ENCODE results near the gene TBL1XR1. TPM values are rescaled to one million over a fixed set of nuclear protein-coding genes. Genes with fewer than 3 reads are reported as not detected.

TBL1XR1 gene
- total and polyA plus RNA-seq, 2 of the 8 experiments (the other 6 are each of a cell fraction or from before 2014, with no cell fraction given): 28.1 to 147 TPM

GRCh38 chr3:177135841-177136492 lies 61.3 kb downstream of the TBL1XR1 start:
- H3K4me2 ChIP-seq (ENCODE audit: insufficient read depth in 1 of 2, low read depth in 2 of 2, low read length in 2 of 2): no peak overlapping the region
- H2AFZ ChIP-seq (ENCODE audit: low read length): no peak overlapping the region
- H4K5ac ChIP-seq (ENCODE audit: insufficient read length, low read depth, low read length): no peak overlapping the region
- peaks cover 4% of the 10 kb centered on the region; the same call in 1 of the 2 replicates for H3K79me1 ChIP-seq (ENCODE audit: low read depth, low read length)
- H4K20me1 ChIP-seq (replicated peaks in 1 of 2; ENCODE audit: control insufficient read depth in 1 of 2, insufficient read depth in 2 of 2, low read length in 2 of 2): peaks cover 15 to 16% of the 10 kb centered on the region in 2 experiments
- H2BK120ac ChIP-seq (replicated peaks; ENCODE audit: low read depth, low read length): no peak overlapping the region
- H3K27ac ChIP-seq (ENCODE audit: low read depth, low read length): no peak overlapping the region
- H4K8ac ChIP-seq (ENCODE audit: extremely low read depth, insufficient read depth, low read length): no peak overlapping the region
- H3K79me2 ChIP-seq (ENCODE audit: control insufficient read depth in 1 of 2, insufficient read depth in 2 of 2, low read length in 2 of 2): peaks cover 55 to 98% of the 10 kb centered on the region in 2 experiments
- 82% methylated on average over 10 of the region's 10 CpGs; no CpG with 5 or more reads in 1 of the 2 experiments for WGBS, 2 experiments (ENCODE audit: extremely low coverage in 1 of 2, insufficient coverage in 1 of 2, insufficient read length in 1 of 2, insufficient replicate concordance in 2 of 2, low coverage in 1 of 2, low lambda C conversion rate in 2 of 2, missing lambda C conversion rate in 1 of 2)
- no peak overlapping the region for H2AK5ac ChIP-seq (ENCODE audit: low read depth, low read length)
- H3K9me3 ChIP-seq (ENCODE audit: insufficient read depth in 2 of 2, low read depth in 1 of 2, low read length in 1 of 2): no peaks in the 10 kb centered on the region; a peak in 2 of 4 replicates
- no peak overlapping the region for H4K91ac ChIP-seq (replicated peaks; ENCODE audit: insufficient read length, low read length)
- CTCF ChIA-PET (ENCODE audit: partially characterized antibody): interaction anchor here (0.7 kb wide), 1 partner anchor 148 kb away, joined by 3 read pairs; no protein-coding TSS in a partner anchor
- H2BK5ac ChIP-seq (ENCODE audit: low read depth, low read length): no peak overlapping the region
- DNase-seq (ENCODE audit: low read depth in 1 of 2, low spot score in 2 of 2) (no peak), FAIRE-seq (no peak)
- H3K23ac ChIP-seq (ENCODE audit: insufficient read length): no peak overlapping the region
- H3K18ac ChIP-seq (ENCODE audit: extremely low read depth, low read length): no peak overlapping the region
- no peak overlapping the region for H2BK12ac ChIP-seq (ENCODE audit: low read depth, low read length)
- 0 out of 8 replicates have a peak, but pooled peaks cover 0 to 5% (median 0%) of the 10 kb centered on the region in 4 experiments for H3K36me3 ChIP-seq (ENCODE audit: control insufficient read depth in 2 of 4, insufficient read depth in 4 of 4, low read length in 3 of 4)
- no peak overlapping the region for H3K4me3 ChIP-seq (ENCODE audit: extremely low read depth in 1 of 4, insufficient read depth in 2 of 4, low read depth in 3 of 4, low read length in 4 of 4)
- no peaks in the 10 kb centered on the region for H3K27me3 ChIP-seq (replicated peaks in 1 of 4; ENCODE audit: control insufficient read depth in 3 of 4, extremely low read depth in 1 of 4, insufficient read depth in 3 of 4, low read length in 3 of 4)
- H3K4ac ChIP-seq (replicated peaks; ENCODE audit: insufficient read length, low read depth, low read length): no peak overlapping the region
- no peak overlapping the region for H2BK20ac ChIP-seq (ENCODE audit: low read length)
- H3K14ac ChIP-seq (ENCODE audit: insufficient read length): no peak overlapping the region
- H3K4me1 ChIP-seq (replicated peaks in 1 of 4; ENCODE audit: control insufficient read depth in 3 of 4, insufficient read depth in 4 of 4, low read length in 3 of 4): peaks cover 0 to 3% (median under 1%) of the 10 kb centered on the region in 4 experiments; a peak in 2 of 7 replicates
- POLR2A ChIA-PET (ENCODE audit: partially characterized antibody): interaction anchor here (0.7 kb wide), 1 partner anchor 325 kb away, joined by 3 read pairs; no protein-coding TSS in a partner anchor
- no peak overlapping the region for H2BK15ac ChIP-seq (ENCODE audit: low read length)
- no peak overlapping the region for H3K56ac ChIP-seq (replicated peaks; ENCODE audit: insufficient read length, low read depth, low read length)
- no peaks in the 10 kb centered on the region for H3K23me2 ChIP-seq (ENCODE audit: low read depth, low read length)
- H3K9ac ChIP-seq (replicated peaks in 1 of 4; ENCODE audit: extremely low read depth in 1 of 4, low read depth in 3 of 4, low read length in 3 of 4): no peak overlapping the region
- TF ChIP-seq SIRT6 (IDR thresholded peaks at IDR 0.05; ENCODE audit: low read length): no peak
- TF ChIP-seq NRF1 (IDR thresholded peaks at IDR 0.05; ENCODE audit: low read depth, low read length): no peak
- TF ChIP-seq HDAC6 (IDR thresholded peaks at IDR 0.05; ENCODE audit: low read depth, low read length): no peak
- no peak for TF ChIP-seq CTBP2 (IDR thresholded peaks at IDR 0.05; ENCODE audit: borderline replicate concordance, insufficient read depth, insufficient read length, low read length)
- TF ChIP-seq CTCF (IDR thresholded peaks at IDR 0.05; ENCODE audit: control extremely low read depth in 1 of 3, insufficient read depth in 1 of 3, low read depth in 1 of 3, low read length in 3 of 3): no peak
- no peak for TF ChIP-seq RAD21 (IDR thresholded peaks at IDR 0.05 in 1 of 2, conservative IDR thresholded peaks at IDR 0.05 in 1 of 2; ENCODE audit: low read depth in 2 of 2, low read length in 2 of 2)
- no peak for TF ChIP-seq FOSL1 (IDR thresholded peaks at IDR 0.05; ENCODE audit: insufficient read depth, low read depth, low read length)
- no peak for TF ChIP-seq CEBPB (IDR thresholded peaks at IDR 0.05; ENCODE audit: low read depth, low read length)
- TF ChIP-seq SIX5 (IDR thresholded peaks at IDR 0.05; ENCODE audit: low read depth, low read length): no peak
- TF ChIP-seq TAF1 (IDR thresholded peaks at IDR 0.05; ENCODE audit: low read depth, low read length): no peak

Measured in H1 (cell line).